ENCODE data around the gene FBXO9. TPM values are rescaled to one million over a fixed set of nuclear protein-coding genes. Genes with fewer than 3 reads are reported as not detected.

The FBXO9 gene
- total and polyA plus RNA-seq, 2 of the 8 experiments (the other 6 are each of a cell fraction or from before 2014, with no cell fraction given) = 41.3 to 50.9 TPM

DNA sequence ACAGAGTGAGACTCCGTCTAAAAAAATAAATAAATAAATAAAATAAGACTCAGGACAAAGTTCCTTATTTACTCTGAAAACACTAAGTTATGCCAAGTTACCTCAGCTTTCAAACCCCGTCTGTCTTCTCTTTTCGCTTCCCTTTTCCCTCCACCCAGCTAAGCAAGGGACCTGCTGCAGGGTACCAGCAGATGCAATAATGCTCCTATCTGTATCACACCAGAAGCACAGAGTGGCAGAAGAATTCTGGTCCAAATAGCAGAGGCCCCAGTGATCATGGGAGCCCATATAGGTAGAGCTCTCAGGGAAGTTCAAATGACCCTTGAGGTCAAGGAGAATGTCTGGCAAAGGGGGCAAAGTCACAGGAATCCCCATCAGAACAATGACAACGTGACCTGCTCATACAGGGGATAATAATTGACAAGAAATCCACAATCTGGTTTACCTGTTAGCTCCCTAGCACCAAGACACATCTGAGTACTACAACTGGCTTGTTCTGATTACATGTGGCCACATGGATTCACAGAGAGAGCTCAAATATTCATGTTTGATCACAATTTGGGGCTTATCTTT lies 74.7 kb downstream of the FBXO9 start:
- Histone ChIP-seq H3K79me2 (ENCODE audit: control insufficient read depth in 1 of 2, insufficient read depth in 2 of 2, low read length in 2 of 2) (no peaks in the 10 kb centered on the region), H3K27me3 (replicated peaks in 1 of 4; ENCODE audit: control insufficient read depth in 3 of 4, extremely low read depth in 1 of 4, insufficient read depth in 3 of 4, low read length in 3 of 4) (no peaks in the 10 kb centered on the region), H2BK12ac (ENCODE audit: low read depth, low read length) (no peak overlapping the region), H2BK20ac (ENCODE audit: low read length) (no peak overlapping the region), H3K9me3 (ENCODE audit: insufficient read depth in 2 of 2, low read depth in 1 of 2, low read length in 1 of 2) (no peaks in the 10 kb centered on the region), H3K36me3 (ENCODE audit: control insufficient read depth in 2 of 4, insufficient read depth in 4 of 4, low read length in 3 of 4) (no peaks in the 10 kb centered on the region), H3K4me2 (ENCODE audit: insufficient read depth in 1 of 2, low read depth in 2 of 2, low read length in 2 of 2) (no peak overlapping the region), H3K23ac (ENCODE audit: insufficient read length) (no peak overlapping the region), H2BK120ac (replicated peaks; ENCODE audit: low read depth, low read length) (no peak overlapping the region), H3K9ac (replicated peaks in 1 of 4; ENCODE audit: extremely low read depth in 1 of 4, low read depth in 3 of 4, low read length in 3 of 4) (no peak overlapping the region), H2BK5ac (ENCODE audit: low read depth, low read length) (no peak overlapping the region), H3K23me2 (ENCODE audit: low read depth, low read length) (no peaks in the 10 kb centered on the region), H4K91ac (replicated peaks; ENCODE audit: insufficient read length, low read length) (no peak overlapping the region), H3K56ac (replicated peaks; ENCODE audit: insufficient read length, low read depth, low read length) (no peak overlapping the region), H4K20me1 (replicated peaks in 1 of 2; ENCODE audit: control insufficient read depth in 1 of 2, insufficient read depth in 2 of 2, low read length in 2 of 2) (no peaks in the 10 kb centered on the region), H2AFZ (ENCODE audit: low read length) (peak overlapping the region; percentile 44; the same call in 1 of the 2 replicates), H4K8ac (ENCODE audit: extremely low read depth, insufficient read depth, low read length) (no peak overlapping the region), H3K79me1 (ENCODE audit: low read depth, low read length) (no peaks in the 10 kb centered on the region), H2AK5ac (ENCODE audit: low read depth, low read length) (no peak overlapping the region), H3K4ac (replicated peaks; ENCODE audit: insufficient read length, low read depth, low read length) (no peak overlapping the region), H3K4me1 (replicated peaks in 1 of 4; ENCODE audit: control insufficient read depth in 3 of 4, insufficient read depth in 4 of 4, low read length in 3 of 4) (no peaks in the 10 kb centered on the region), H2BK15ac (ENCODE audit: low read length) (no peak overlapping the region; the same call in 1 of the 2 replicates), H3K14ac (ENCODE audit: insufficient read length) (no peak overlapping the region), H3K27ac (ENCODE audit: low read depth, low read length) (no peak overlapping the region), H4K5ac (ENCODE audit: insufficient read length, low read depth, low read length) (no peak overlapping the region), H3K18ac (ENCODE audit: extremely low read depth, low read length) (no peak overlapping the region), H3K4me3 (ENCODE audit: extremely low read depth in 1 of 4, insufficient read depth in 2 of 4, low read depth in 3 of 4, low read length in 4 of 4) (no peak overlapping the region)
- DNase-seq (ENCODE audit: low read depth in 1 of 2, low spot score in 2 of 2) = no peak
- ChIA-PET CTCF (ENCODE audit: partially characterized antibody) (interaction anchor here (0.8 to 4.8 kb wide), 3 partner anchors 11 to 271 kb away, joined by 3 to 22 read pairs (median 5); no protein-coding TSS in a partner anchor), POLR2A (ENCODE audit: partially characterized antibody) (no interaction called here)
- FAIRE-seq = no peak
- TF ChIP-seq CBX5 (IDR thresholded peaks at IDR 0.05; ENCODE audit: low read depth, low read length) (no peak), RBBP5 (IDR thresholded peaks at IDR 0.05; ENCODE audit: borderline replicate concordance, low read depth, low read length) (no peak)
- WGBS, 2 experiments (ENCODE audit: extremely low coverage in 1 of 2, insufficient coverage in 1 of 2, insufficient read length in 1 of 2, insufficient replicate concordance in 2 of 2, low coverage in 1 of 2, low lambda C conversion rate in 2 of 2, missing lambda C conversion rate in 1 of 2) = 87% methylated on average over 4 of the region's 4 CpGs; no CpG with 5 or more reads in 1 of the 2 experiments
